GM12878 (cell line): ENCODE results near the gene ANKMY1. TPM values are rescaled to one million over a fixed set of nuclear protein-coding genes. Genes with fewer than 3 reads are reported as not detected.

Experiments used
- ATAC-seq: fragments of 200-7000 bp; cut with Tn5 transposase; 3 replicates; pipeline ENCODE4 v1.9.1; 2020; ENCODE audit warnings: mild to moderate bottlenecking, moderate library complexity
- BruUV-seq: library from RNA; stranded (reverse); fragments of 400-500 nt; replicated peaks from 2 replicates; lab custom pipeline; 2021; lab: Mats Ljungman, UMichigan
- CTCF ChIA-PET: fragments of 300-600 bp; sonication (Branson Sonifier 250); formaldehyde crosslinking; extraction: SDS; loops from one replicate; lab custom pipeline; 2021; ENCODE audit warnings: inconsistent platforms; lab: Yijun Ruan, JAX
- POLR2A ChIA-PET: fragments of 350-600 bp; formaldehyde crosslinking; extraction: SDS; loops from one replicate; lab custom pipeline; 2021; ENCODE audit warnings: inconsistent platforms; lab: Charles Lee
- RAD21 ChIA-PET: fragments of 300-600 bp; sonication (Branson Sonifier 250); formaldehyde crosslinking; loops from one replicate; lab custom pipeline; 2023; ENCODE audit warnings: antibody characterized with exemption; ENCODE audit not compliant: unreplicated experiment; lab: Charles Lee
- SMC1A ChIA-PET: fragments of 300-600 bp; sonication (Branson Sonifier 250); formaldehyde crosslinking; loops from one replicate; lab custom pipeline; 2023; ENCODE audit not compliant: unreplicated experiment, uncharacterized antibody; lab: Charles Lee
- DNase-seq: peaks from one replicate; pipeline ENCODE4 v3.0.0-alpha.2; 2011; ENCODE audit warnings: low read depth, low spot score
- FAIRE-seq: peaks from 3 replicates; lab custom pipeline; 2011; peaks lifted over from hg19 to GRCh38; lab: Jason Lieb, UNC
- H2AFZ ChIP-seq: 2 replicates; pipeline ENCODE4 v1.6.0; 2011; ENCODE audit warnings: low read depth, low read length, control low read depth; ENCODE audit not compliant: control insufficient read depth
- H3K27ac ChIP-seq: 2 replicates; pipeline ENCODE4 v1.5.1; 2011; ENCODE audit warnings: control low read depth; ENCODE audit not compliant: control insufficient read depth, insufficient read depth
- H3K27me3 ChIP-seq, 2 experiments: replicated peaks in 1 of 2; 2 replicates each; pipeline versions ENCODE4 v1.6.0 to v1.6.1; 2011; ENCODE audit warnings: low read length in 1 of 2; ENCODE audit not compliant: control insufficient read depth in 2 of 2, insufficient read depth in 2 of 2
- H3K36me3 ChIP-seq, 2 experiments: 2 replicates each; pipeline ENCODE4 v1.5.1; 2011; ENCODE audit warnings: low read length in 1 of 2; ENCODE audit not compliant: control insufficient read depth in 2 of 2, insufficient read depth in 2 of 2
- H3K4me1 ChIP-seq: 2 replicates; pipeline ENCODE4 v1.6.1; 2011; ENCODE audit warnings: mild to moderate bottlenecking, low read length, moderate library complexity, mixed read lengths; ENCODE audit not compliant: control insufficient read depth, insufficient read depth
- H3K4me2 ChIP-seq: 2 replicates; pipeline ENCODE4 v1.6.0; 2011; ENCODE audit warnings: control low read depth; ENCODE audit not compliant: control insufficient read depth, insufficient read depth
- H3K4me3 ChIP-seq: fragments of 200-600 bp; sonication (generic); 2 replicates; pipeline ENCODE4 v1.5.1; 2016
- H3K79me2 ChIP-seq: 2 replicates; pipeline ENCODE4 v1.6.0; 2011; ENCODE audit warnings: low read length; ENCODE audit not compliant: control insufficient read depth, insufficient read depth
- H3K9ac ChIP-seq: 2 replicates; pipeline ENCODE4 v1.8.0; 2011; ENCODE audit warnings: low read length, control low read depth, mixed read lengths; ENCODE audit not compliant: control insufficient read depth, insufficient read depth
- H3K9me3 ChIP-seq: replicated peaks from 3 replicates; pipeline ENCODE4 v1.5.1; 2011; ENCODE audit warnings: mild to moderate bottlenecking, low read length; ENCODE audit not compliant: control insufficient read depth, insufficient read depth
- H4K20me1 ChIP-seq: 2 replicates; pipeline ENCODE4 v1.6.0; 2011; ENCODE audit not compliant: control insufficient read depth, insufficient read depth
- BCL11A ChIP-seq: IDR thresholded peaks from 2 replicates; pipeline ENCODE4 v1.6.1; 2011; ENCODE audit warnings: low read depth, low read length
- DPF2 ChIP-seq: fragments of 450-650 bp; IDR thresholded peaks from 2 replicates; pipeline ENCODE4 v1.6.1; 2017; ENCODE audit warnings: mild to moderate bottlenecking
- EED ChIP-seq: sonication (generic); IDR thresholded peaks from 2 replicates; pipeline ENCODE4 v1.6.1; 2016; ENCODE audit warnings: antibody characterized with exemption, low read depth
- FOXK2 ChIP-seq: fragments of 450-650 bp; IDR thresholded peaks from 2 replicates; pipeline ENCODE4 v1.6.1; 2017; ENCODE audit warnings: mild to moderate bottlenecking, moderate library complexity
- IKZF2 ChIP-seq, 2 experiments: fragments of 450-650 bp; IDR thresholded peaks; 2 replicates each; pipeline ENCODE4 v1.6.1; 2017; ENCODE audit warnings: mild to moderate bottlenecking in 2 of 2, moderate library complexity in 2 of 2
- MTA3 ChIP-seq: IDR thresholded peaks from 2 replicates; pipeline ENCODE4 v1.6.1; 2012; ENCODE audit warnings: low read length, inconsistent platforms, borderline replicate concordance
- SREBF2 ChIP-seq: IDR thresholded peaks from 2 replicates; pipeline ENCODE4 v1.6.1; 2012; ENCODE audit warnings: mild to moderate bottlenecking, low read length
- TCF12 ChIP-seq: IDR thresholded peaks from 2 replicates; pipeline ENCODE4 v1.6.1; 2011; ENCODE audit warnings: low read depth, mild to moderate bottlenecking, low read length
- ZZZ3 ChIP-seq: IDR thresholded peaks from 2 replicates; pipeline ENCODE4 v1.6.1; 2011; ENCODE audit warnings: low read depth; ENCODE audit not compliant: control insufficient read depth, insufficient read length
- WGBS: methylation state at CpG from one replicate; pipeline ENCODE4 v1.1.6; 2016; ENCODE audit warnings: low lambda C conversion rate; ENCODE audit not compliant: insufficient replicate concordance, insufficient coverage; ENCODE audit errors: missing lambda C conversion rate; 5-methylcytosine and 5-hydroxymethylcytosine counted together
- in situ Hi-C: fragments of 300-500 bp; cut with MboI; formaldehyde crosslinking; loops from 9 replicates; pipeline ENCODE4 v1.14.3; 2018; ENCODE audit warnings: mixed read lengths
- intact Hi-C: fragments of 100-400 bp; cut with micrococcal nuclease; formaldehyde crosslinking; loops from one replicate; pipeline ENCODE4 v1.14.2; 2022; ENCODE audit not compliant: unreplicated experiment
- polyA plus RNA-seq, 11 experiments: library from polyadenylated mRNA; depleted of rRNA in 4 of 11; unstranded in 6 of 11; stranded (reverse) in 5 of 11; fragments of >200 nt; fragmentation: Nextera tagmentation in 4 of 11; fragmentation: Illumina TruSeq in 1 of 11; extraction: Ambion mirVana in 4 of 11; extraction: Trizol in 1 of 11; gene quantifications; 1 replicate in 1 of 11; 2 replicates in 10 of 11; pipeline versions ENCODE4 v1.2.1 to v1.2.3, GENCODE V29; 2011 to 2016; ENCODE audit warnings: inconsistent platforms in 2 of 11, missing spikeins in 2 of 11, low read depth in 1 of 11
- total RNA-seq, 4 experiments: library from RNA; depleted of rRNA in 3 of 4; stranded (reverse); fragments of >200 nt in 3 of 4; fragmentation: Illumina TruSeq in 1 of 4; extraction: Trizol in 1 of 4; gene quantifications; 2 replicates each; pipeline versions ENCODE4 v1.2.1 to v1.2.3, GENCODE V29; 2013 to 2021
- TF ChIP-seq, protein P1 (sequence below): IDR thresholded peaks from 2 replicates; pipeline ENCODE4 v1.6.1; 2011; ENCODE audit warnings: mild to moderate bottlenecking, low read depth, low read length, moderate library complexity; ENCODE audit not compliant: insufficient replicate concordance

The ANKMY1 gene
- total and polyA plus RNA-seq, 10 of the 15 experiments (the other 5 are each of a cell fraction or from before 2014, with no cell fraction given): 1.1 to 15.3 (median 11.1) TPM

GRCh38 chr2:240589850-240590525, 32.2 kb upstream of the ANKMY1 start:
- intact Hi-C loops: no loop called here

More at GRCh38 chr2:240589850-240590525, 32.2 kb upstream of the ANKMY1 start:
- Histone ChIP-seq H3K27me3 (no peaks in the 10 kb centered on the region), H4K20me1 (no peaks in the 10 kb centered on the region; the same call in 1 of the 2 replicates), H3K4me1 (peaks cover 17% of the 10 kb centered on the region), H3K9me3 (no peaks in the 10 kb centered on the region), H3K4me2 (no peak overlapping the region), H2AFZ (no peak overlapping the region), H3K36me3 (peaks cover 2 to 11% of the 10 kb centered on the region in 2 experiments; a peak in 3 of 4 replicates), H3K27ac (no peak overlapping the region), H3K79me2 (peaks cover 35% of the 10 kb centered on the region), H3K4me3 (no peak overlapping the region), H3K9ac (no peak overlapping the region)
- BruUV-seq: no TSS peak
- in situ Hi-C loops: no loop called here
- no peak for FAIRE-seq
- ChIA-PET CTCF (interaction anchor here (1.1 to 11.9 kb wide), 5 partner anchors 10 to 76 kb away, joined by 3 to 196 read pairs (median 7); partner anchors contain the start of genes ANKMY1 and DUSP28), RAD21 (interaction anchor here (6.2 to 10.9 kb wide), 2 partner anchors 28 to 75 kb away, joined by 49 to 206 read pairs; partner anchors contain the start of genes ANKMY1 and DUSP28), POLR2A (no interaction called here), SMC1A (no interaction called here)
- no peak for DNase-seq
- TF ChIP-seq BCL11A (no peak), DPF2 (no peak), ZZZ3 (no peak), IKZF2 (IDR thresholded peaks at IDR 0.05) (no peak), EED (no peak), FOXK2 (no peak), MTA3 (no peak), TCF12 (no peak), SREBF2 (no peak)
- TF ChIP-seq, protein P1, sequence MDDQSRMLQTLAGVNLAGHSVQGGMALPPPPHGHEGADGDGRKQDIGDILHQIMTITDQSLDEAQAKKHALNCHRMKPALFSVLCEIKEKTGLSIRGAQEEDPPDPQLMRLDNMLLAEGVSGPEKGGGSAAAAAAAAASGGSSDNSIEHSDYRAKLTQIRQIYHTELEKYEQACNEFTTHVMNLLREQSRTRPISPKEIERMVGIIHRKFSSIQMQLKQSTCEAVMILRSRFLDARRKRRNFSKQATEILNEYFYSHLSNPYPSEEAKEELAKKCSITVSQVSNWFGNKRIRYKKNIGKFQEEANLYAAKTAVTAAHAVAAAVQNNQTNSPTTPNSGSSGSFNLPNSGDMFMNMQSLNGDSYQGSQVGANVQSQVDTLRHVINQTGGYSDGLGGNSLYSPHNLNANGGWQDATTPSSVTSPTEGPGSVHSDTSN: no peak
- no peak for ATAC-seq
- WGBS: 87% methylated on average over 16 of the region's 16 CpGs
